ENCODE measurements around the gene REEP6. TPM values are rescaled to one million over a fixed set of nuclear protein-coding genes. Genes with fewer than 3 reads are reported as not detected.

REEP6 gene
- total RNA-seq, 4 donors from 2014 or later, result 0.76 to 3.0 (median 0.77) TPM; not detected in 1

- no peak for TF ChIP-seq CTCF (IDR thresholded peaks at IDR 0.05)
- TF ChIP-seq POLR2A (IDR thresholded peaks at IDR 0.05), result no peak
- DNase-seq, result no peak
- Histone ChIP-seq H3K4me1 (peaks cover 0 to 14% of the 10 kb centered on the region in 2 donors), H3K4me3 (no peak overlapping the region), H3K27me3 (peaks cover 27 to 37% of the 10 kb centered on the region in 2 donors), H3K27ac (no peak overlapping the region), H3K9me3 (no peaks in the 10 kb centered on the region), H3K36me3 (no peaks in the 10 kb centered on the region)
- intact Hi-C loops (cut with DNase I; ENCODE audit: low total_unique reads), result no loop called here
Observed at GRCh38 chr19:1446713-1447481, 44.1 kb upstream of the REEP6 start.

GRCh38 chr19:1447504-1447903 is 43.5 kb upstream of the REEP6 start:
- H3K27me3 ChIP-seq, result peaks cover 27 to 43% of the 10 kb centered on the region in 2 donors
- H3K9me3 ChIP-seq, result no peaks in the 10 kb centered on the region
- DNase-seq, result no peak
- no peaks in the 10 kb centered on the region for H3K36me3 ChIP-seq
- H3K4me1 ChIP-seq, result peaks cover 0 to 15% of the 10 kb centered on the region in 2 donors
- TF ChIP-seq CTCF (IDR thresholded peaks at IDR 0.05), result no peak
- no peak overlapping the region for H3K27ac ChIP-seq
- intact Hi-C loops (cut with DNase I; ENCODE audit: low total_unique reads), result no loop called here
- no peak overlapping the region for H3K4me3 ChIP-seq

GRCh38 chr19:1447944-1448343 is 43.0 kb upstream of the REEP6 start:
- H3K4me1 ChIP-seq, result peaks cover 0 to 17% of the 10 kb centered on the region in 2 donors
- H3K27ac ChIP-seq, result no peak overlapping the region
- peaks cover 27 to 47% of the 10 kb centered on the region in 2 donors for H3K27me3 ChIP-seq
- intact Hi-C loops (cut with DNase I; ENCODE audit: low total_unique reads), result no loop called here
- no peaks in the 10 kb centered on the region for H3K36me3 ChIP-seq
- no peaks in the 10 kb centered on the region for H3K9me3 ChIP-seq
- DNase-seq, result no peak
- no peak for TF ChIP-seq POLR2A (IDR thresholded peaks at IDR 0.05)
- no peak for TF ChIP-seq CTCF (IDR thresholded peaks at IDR 0.05)
- H3K4me3 ChIP-seq, result no peak overlapping the region

GRCh38 chr19:1449467-1450442 is 41.2 kb upstream of the REEP6 start, which contains the start of gene APC2:
Gene APC2 (plus strand): TSS chr19:1450121. CDS start chr19:1453002, 2,881 bp downstream.
- DNase-seq, result no peak
- H3K9me3 ChIP-seq, result no peaks in the 10 kb centered on the region
- H3K27me3 ChIP-seq, result peaks cover 37 to 61% of the 10 kb centered on the region in 2 donors
- no peak within 1 kb of the TSS for H3K4me3 ChIP-seq
- peaks cover 0 to 27% of the 10 kb centered on the region in 2 donors for H3K4me1 ChIP-seq
- TF ChIP-seq CTCF (IDR thresholded peaks at IDR 0.05) (no peak), POLR2A (IDR thresholded peaks at IDR 0.05) (no peak)
- no peaks in the 10 kb centered on the region for H3K36me3 ChIP-seq
- H3K27ac ChIP-seq, result no peak within 1 kb of the TSS
- intact Hi-C loops (cut with DNase I; ENCODE audit: low total_unique reads), result no loop called here

All from uterus (tissue), 4 donors.